NOMO-1 treated with dmso at 0.1 percent for 144 hours (cell line): ENCODE results near the gene KRT27.

ENCODE experiments used
- DNase-seq: peaks from one replicate; lab custom pipeline; 2025; ENCODE audit not compliant: unreplicated experiment; lab: John Stamatoyannopoulos, UW

KRT27 gene

DNA sequence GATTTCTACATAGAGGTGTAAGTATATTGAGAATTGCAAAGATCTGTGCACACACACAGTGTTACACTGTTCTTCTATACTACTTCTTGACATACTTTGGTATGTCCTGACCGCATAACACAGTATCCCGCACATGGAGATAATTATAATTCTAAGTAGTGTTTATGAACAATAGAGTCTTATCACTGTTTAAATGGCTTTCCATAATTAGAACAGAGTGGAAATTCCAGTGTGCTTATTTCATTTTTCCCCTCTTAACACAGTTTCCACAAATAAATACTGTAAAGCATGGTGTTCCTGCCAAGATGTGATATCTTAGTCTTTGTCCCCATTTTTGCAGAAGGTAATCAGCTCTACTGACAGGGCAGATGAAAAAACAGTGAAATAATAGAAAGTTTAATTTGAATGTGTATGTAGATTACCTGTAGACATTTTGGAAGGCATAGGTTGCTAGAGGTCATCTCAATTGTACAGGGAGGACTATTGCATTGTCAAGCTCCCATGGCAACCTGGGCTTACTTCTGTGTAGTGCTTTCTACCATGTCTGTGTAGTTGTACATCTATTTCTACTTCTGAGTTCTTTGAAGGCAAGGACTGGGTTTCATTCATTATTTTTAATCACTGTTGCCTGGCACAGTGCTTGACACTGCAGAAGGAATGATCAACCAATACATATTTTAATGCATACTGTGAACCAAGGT is 27.5 kb upstream of the KRT27 start:
- DNase-seq = no peak

DNA sequence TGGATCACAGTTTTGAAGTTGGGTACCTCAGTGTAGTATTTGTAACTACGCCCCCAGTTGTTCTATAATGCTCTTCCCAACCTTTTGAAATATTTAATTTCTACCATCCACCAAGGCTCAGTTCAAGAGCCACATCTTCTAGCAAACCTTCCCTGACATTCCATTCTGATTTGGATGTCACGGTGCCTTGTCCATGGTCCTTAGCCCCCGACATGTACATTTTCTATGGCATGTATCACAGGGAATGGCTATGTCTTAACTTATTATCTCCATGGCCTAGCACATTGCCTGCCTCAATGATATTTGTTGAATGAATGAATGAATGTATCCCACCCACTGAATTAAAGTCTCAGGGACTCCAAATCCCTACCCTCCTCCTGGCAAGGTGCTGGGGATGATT is 23.8 kb upstream of the KRT27 start:
- no peak for DNase-seq

DNA sequence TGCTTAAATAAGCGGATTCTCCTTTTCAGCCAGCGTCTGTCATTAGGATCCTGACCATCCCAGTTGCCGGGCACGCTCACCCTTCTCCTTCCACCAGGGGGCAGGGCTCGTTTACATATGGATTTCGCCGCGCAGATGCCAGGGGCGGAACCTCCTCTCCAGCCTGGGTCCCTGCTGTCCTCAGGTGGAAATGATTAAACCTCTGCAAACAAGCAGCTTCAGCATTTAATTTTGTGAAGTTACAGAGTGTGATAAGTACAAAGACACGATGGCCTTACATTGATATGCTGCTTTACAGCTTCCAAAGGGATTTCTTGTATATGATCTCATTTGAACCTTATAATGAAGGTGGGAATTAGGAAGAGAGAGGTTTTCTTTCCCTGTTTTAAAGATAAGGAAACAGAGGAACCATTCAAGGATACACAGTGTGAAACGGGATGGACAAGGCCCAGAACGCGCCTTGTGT is 21.3 kb upstream of the KRT27 start:
- peak; percentile 49 for DNase-seq

- DNase-seq = no peak
Measured at GRCh38 chr17:40801157-40801556, 18.8 kb upstream of the KRT27 start.

DNA sequence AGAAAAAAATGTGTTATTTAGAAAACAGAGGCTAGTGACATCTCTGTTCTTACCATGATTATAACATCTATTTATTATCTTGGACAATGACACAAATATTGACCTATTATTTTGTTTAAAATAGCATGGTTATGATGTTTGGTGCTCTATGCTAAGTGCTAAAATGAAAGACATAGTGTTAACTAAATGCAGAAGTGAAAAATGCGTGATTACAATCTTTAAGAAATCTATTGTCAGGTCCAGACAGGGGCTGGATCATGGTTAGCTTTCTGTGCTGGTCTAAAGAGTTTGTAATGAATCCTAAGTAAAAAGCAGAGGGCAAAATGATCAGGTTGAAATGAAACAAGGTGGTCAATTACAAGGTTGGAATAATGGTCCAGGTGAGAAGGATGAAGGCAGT is 18.0 kb upstream of the KRT27 start:
- DNase-seq = no peak

DNA sequence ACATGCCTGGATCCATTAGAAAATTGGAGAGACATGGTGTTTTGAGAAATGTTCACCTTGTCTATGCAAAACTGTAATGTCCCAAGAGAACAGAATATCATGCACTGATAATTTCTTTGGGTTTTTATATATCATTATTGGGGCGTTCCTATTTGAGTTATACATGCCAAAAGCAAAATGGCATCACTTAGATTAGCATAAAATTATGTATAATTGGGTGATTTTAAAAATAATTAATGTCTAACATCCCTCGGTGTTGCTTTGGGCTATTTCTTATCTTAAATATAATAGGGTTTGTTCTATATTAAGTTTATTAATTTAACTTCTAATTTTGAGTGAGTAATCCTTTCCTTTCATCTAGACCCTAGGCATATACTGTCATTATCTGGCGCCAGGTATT is 17.5 kb upstream of the KRT27 start, which contains the start of gene KRT28:
TSS of gene KRT28 (minus strand) at position 101 of the 400 bp plus-strand sequence. CDS start at position 35, 66 bp downstream.
- DNase-seq = no peak

DNA sequence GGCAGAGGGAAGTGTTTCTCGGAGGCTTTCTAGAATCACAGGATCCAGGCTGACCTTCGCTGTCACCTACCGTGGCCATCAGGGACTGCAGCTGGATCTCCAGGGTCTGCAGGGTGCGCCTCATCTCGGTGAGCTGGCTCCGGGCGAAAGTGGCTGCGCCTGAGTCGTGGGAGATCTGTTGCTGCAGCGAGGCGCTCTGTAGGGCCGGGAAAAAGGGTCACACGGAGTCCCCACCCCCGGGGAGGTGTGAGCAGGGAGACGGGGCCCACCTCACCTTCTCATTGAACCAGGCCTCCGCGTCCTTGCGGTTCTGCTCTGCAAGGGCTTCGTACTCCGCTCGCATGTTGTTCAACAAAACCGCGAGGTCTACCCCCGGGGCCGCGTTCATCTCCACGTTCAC is 14.5 kb upstream of the KRT27 start:
- DNase-seq = no peak

DNA sequence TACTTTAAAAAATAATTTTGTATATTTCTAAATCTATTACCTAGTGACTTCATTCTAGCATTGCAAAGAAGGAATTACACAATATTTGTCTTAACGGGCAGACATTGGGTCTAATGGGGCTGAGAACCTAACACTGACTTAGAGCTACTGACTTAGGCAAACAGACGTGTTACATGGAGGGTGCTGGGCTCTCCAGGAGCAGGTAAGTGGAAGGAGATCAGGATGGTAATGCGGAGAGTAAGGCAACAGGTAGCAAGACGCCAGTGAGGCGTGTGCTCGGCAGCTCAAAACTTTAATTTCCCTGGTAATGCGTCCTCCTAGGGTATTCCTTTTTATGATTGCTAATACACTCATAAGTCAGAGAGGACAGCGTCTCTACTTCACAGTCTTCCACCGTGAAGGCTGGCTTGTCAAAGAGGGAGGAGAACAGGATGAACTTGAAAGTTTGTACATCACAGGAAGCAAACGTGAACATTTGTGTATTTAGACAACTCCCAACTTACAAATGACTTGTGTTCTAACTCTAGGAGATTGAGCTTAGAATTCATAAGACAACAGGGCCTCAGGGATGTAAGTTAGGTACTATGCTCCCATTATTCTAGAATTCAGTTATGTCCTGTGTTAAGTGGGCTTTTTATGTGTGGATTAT is 12.8 kb upstream of the KRT27 start:
- DNase-seq = no peak

- peak; percentile 34 for DNase-seq
Measured at GRCh38 chr17:40794466-40794865, 12.1 kb upstream of the KRT27 start.

DNA sequence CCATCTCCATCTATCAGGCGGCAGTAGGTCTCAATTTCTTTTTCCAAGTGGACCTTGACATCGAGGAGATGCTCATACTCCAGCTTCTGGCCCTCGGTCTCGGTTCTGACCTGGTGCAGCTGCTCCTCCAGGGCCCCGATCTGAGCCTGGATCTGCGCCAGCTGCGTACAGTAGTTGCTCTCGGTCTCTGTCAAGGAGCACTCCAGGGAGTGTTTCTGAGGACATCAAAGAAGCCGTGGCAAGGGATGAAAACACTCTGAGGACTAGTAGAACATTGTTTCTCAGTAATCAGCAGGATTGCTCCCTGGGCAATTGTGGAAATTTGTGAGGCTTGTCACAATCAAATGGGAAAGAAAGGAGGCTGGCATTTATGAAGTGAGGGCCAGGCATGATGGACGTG is 11.5 kb upstream of the KRT27 start:
- DNase-seq = no peak

- DNase-seq = no peak
Measured at GRCh38 chr17:40791787-40792436, 9.6 kb upstream of the KRT27 start.

- DNase-seq = no peak
Measured at GRCh38 chr17:40791111-40791510, 8.8 kb upstream of the KRT27 start.

DNA sequence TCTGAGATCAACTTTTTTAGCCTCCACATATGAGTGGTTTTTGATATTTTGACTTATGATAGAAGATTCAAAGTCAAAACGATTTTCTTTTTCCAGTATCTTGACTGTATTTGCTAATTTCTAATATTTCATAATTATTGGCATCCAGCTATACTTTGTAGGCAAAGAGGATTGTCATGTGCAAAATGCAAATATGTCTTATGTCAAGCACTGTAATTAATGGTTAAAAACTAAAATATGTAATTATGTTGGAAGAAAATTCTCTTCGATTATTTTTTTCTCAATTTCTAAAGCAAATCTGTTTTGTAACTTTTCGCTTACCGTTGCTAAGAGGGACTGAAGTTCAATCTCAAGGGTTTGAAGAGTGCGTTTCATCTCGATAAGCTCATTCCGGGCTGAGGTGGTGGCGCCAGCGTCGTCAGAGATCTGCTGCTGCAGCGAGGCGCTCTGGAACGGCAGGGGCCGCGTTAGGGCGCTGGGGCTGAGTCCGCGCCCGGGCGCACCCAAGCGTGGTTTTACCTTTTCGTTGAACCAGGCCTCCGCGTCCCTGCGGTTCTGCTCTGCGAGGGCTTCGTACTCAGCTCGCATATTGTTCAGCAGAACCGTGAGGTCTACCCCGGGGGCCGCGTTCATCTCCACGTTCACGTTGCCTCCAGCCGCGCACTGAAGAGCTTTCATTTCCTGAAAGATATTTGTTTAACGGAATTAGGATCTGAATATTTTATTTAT is 3.0 kb downstream of the KRT27 start:
- DNase-seq = no peak

DNA sequence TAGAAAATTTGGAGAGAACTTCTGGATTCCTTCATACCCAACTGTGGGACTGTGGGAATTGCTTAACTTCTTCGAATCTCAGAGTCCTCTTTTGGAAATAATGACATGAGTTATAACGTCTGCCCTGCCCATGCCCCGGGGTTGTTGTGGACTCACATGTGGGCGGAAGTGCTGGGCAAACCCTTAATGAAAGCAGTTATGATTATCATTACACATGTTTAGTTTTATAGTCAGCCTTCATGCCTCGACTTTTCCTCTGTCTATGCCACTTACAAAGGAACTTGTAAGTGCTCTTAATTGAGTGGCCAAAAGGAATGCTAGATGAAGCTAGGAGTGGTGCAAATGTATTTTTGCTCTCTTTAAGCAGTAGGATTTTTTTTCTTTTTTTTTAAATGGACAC is 3.9 kb downstream of the KRT27 start:
- DNase-seq = no peak

DNA sequence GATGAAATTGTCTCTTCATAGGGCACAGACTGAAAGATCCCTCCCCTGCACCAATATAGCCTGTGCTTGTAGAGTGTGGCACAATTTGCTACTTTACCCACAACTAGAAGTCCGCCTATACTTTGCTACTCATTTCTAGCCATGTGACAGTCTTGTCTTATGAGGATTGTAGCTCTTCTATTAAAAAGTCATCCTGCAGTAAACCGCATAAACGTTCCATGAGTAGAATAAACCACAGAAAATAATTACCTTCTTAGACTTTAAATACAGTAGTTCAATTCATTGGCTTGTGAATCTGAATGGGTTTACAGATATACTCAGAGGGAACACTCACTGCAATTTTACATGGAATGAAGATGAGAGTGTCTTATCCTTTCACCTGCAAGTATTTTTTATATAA is 4.4 kb downstream of the KRT27 start:
- DNase-seq = no peak

DNA sequence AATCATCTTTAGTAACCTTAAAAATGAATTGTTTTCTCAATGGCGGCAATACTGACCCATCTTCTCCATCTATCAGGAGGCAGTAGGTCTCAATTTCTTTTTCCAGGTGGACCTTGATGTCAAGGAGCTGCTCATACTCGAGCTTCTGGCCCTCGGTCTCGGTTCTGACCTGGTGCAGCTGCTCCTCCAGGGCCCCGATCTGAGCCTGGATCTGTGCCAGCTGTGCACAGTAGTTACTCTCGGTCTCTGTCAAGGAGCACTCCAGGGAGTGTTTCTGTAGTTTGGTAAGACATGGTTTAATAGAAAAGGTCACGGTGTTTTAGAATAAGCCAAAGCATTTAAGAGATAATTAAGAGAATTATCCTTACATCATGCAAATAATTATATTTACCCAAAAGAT is 4.9 kb downstream of the KRT27 start:
- no peak for DNase-seq

DNA sequence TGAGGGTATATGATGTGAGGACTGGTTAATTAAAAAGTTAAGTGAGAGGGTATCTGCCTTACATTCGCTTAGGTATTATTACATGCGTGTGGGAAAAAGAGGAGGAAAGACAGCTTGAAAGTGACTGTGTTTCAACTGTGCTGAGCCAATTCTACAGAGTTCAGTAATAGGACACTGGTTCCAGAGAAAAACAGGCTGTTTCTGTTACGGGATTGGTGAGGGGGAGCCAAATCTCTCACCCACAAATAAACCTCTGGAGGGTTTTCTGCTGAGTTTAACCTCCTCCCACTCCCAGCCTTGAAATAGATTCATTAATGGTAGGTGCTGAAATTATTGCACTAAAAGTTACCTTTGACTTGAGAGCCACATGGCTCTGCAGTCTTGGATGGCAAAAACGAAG is 6.4 kb downstream of the KRT27 start:
- DNase-seq = no peak

DNA sequence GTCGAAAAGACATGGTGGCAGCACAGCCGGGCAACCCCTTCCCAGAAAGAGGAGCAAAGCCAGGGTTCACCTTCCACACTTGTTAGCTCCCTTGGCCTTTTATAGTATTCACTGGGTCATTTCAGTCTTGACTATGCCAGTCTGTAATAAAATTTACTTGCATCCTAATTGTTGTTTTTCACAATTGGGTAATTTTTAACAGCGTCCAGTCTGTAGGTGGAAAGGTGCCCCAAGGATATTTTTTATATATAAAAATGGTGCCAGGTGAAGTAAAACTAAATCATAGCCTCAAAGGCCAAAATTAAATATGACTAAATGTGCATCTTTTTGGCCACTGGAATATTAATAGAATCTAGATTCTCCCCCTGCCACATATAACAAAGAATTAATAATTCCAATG is 10.2 kb downstream of the KRT27 start, which contains the start of gene KRT26:
TSS of gene KRT26 (minus strand) at position 101 of the 400 bp plus-strand sequence. CDS start at position 13, 88 bp downstream.
- no peak for DNase-seq

DNA sequence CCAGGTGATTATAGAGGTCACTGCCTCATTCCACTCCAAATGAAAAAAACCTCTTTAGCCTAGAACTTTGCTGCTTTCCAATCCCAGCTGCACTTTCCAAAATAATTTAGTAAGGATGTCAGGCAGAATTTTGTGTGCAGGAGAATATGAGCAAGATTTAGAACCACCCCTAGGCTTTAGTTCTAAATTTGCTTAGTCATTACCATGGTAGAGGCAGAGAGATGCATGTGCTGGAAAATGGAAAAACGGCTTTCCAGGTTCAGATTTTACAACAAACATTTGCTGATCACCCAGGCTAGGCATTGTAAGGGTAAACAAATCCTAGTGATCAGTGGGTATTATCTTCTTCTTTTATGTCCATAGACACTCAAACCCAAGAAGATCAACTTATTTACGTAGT is 16.7 kb downstream of the KRT27 start:
- DNase-seq = no peak

DNA sequence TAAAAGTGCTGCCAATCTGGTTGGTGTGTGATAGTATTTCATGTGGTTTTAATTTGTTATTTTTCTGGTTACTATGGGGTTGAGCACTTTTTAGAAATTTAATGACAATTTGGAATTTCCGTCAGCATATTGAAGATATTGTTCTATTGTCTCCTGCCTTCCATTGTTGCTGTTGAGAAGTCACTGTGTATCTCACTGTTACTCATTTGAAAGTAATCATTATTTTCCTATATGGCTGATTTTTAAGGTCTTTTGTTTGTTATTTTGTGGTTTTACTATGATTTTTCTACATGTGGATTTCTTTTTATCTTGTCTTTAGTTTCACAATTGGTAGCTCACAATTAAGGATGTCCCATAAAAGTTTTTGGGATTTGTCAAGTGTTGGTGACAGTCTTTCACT is 18.6 kb downstream of the KRT27 start:
- no peak for DNase-seq
